Lower leg skin (tissue), 4 donors: ENCODE results near the gene ZNF280A. TPM values are rescaled to one million over a fixed set of nuclear protein-coding genes. Genes with fewer than 3 reads are reported as not detected.

Source experiments
- DNase-seq, 2 donors: peaks; one replicate each; pipeline ENCODE4 v3.0.0-alpha.2; 2019; ENCODE audit warnings: low spot score in 2 of 2
- H3K4me3 ChIP-seq: fragments of 200-600 bp; sonication (generic); 2 replicates; pipeline ENCODE4 v1.5.1; 2017; ENCODE audit warnings: mild to moderate bottlenecking, low read depth; ENCODE audit not compliant: poor library complexity, severe bottlenecking
- POLR2A ChIP-seq, 2 donors: fragments of 450-650 bp; IDR thresholded peaks; one replicate each; pipeline ENCODE4 v1.6.1; 2016 to 2017; ENCODE audit warnings: antibody characterized with exemption in 2 of 2, mild to moderate bottlenecking in 1 of 2, moderate library complexity in 1 of 2
- WGBS, 2 donors: methylation state at CpG; one replicate each; pipeline ENCODE4 v1.1.5; 2018; 5-methylcytosine and 5-hydroxymethylcytosine counted together
- intact Hi-C: fragments of 100-400 bp; cut with DNase I; formaldehyde crosslinking; loops from one replicate; pipeline ENCODE4 v1.15.0; 2023; ENCODE audit warnings: low total_unique reads
- total RNA-seq, 4 donors: library from RNA; depleted of rRNA; stranded (reverse); fragments of >200 nt; gene quantifications; one replicate each; pipeline ENCODE4 v1.1.0, GENCODE V29; 2016
- TF ChIP-seq, protein P1 (sequence below), 3 donors: fragments of 450-650 bp; IDR thresholded peaks; one replicate each; pipeline ENCODE4 v1.5.1; 2016; ENCODE audit warnings: antibody characterized with exemption in 3 of 3, mild to moderate bottlenecking in 3 of 3, moderate library complexity in 2 of 3

ZNF280A gene
- under 1 TPM in 1 of 4 donors, not detected in 3; 0.32 TPM for total RNA-seq

DNA sequence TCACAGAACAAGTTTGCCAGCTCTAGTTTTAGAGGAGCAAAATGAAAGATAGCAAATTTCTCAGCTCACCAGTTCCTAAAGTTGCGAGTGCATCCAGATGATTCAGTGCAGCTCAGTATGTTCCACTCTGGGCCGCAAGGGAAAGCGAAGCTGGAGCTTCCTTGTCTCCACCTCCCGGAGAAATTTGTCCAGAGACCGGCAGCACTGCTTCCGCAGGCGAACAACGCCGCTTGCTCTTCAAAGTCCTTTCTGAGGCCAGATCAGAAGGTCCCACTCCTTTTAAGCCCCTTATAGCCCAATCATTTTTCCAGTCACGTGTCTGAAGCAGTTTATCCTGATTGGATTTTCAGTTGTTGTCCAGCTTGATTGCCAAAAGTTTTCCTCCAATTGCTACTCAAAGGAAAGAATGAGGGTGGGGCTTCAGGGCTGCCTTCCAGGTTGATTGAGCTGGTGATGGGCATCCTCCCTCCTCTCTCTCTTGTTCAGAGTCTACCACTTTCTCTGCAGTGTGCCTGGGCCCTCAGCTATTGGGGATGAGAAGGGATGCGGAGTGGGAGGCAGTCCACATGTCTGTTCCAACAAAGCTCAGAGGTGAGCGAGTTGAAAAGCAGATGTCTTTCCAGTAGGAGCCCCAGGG, at the start of gene ZNF280A:
Gene ZNF280A, minus strand, starts transcription at position 251 of the 637 bp plus-strand sequence. CDS start 4,640 bp downstream, outside the sequence.
- intact Hi-C loops: no loop called here
- no peak for TF ChIP-seq POLR2A (IDR thresholded peaks at IDR 0.05)
- TF ChIP-seq, protein P1, sequence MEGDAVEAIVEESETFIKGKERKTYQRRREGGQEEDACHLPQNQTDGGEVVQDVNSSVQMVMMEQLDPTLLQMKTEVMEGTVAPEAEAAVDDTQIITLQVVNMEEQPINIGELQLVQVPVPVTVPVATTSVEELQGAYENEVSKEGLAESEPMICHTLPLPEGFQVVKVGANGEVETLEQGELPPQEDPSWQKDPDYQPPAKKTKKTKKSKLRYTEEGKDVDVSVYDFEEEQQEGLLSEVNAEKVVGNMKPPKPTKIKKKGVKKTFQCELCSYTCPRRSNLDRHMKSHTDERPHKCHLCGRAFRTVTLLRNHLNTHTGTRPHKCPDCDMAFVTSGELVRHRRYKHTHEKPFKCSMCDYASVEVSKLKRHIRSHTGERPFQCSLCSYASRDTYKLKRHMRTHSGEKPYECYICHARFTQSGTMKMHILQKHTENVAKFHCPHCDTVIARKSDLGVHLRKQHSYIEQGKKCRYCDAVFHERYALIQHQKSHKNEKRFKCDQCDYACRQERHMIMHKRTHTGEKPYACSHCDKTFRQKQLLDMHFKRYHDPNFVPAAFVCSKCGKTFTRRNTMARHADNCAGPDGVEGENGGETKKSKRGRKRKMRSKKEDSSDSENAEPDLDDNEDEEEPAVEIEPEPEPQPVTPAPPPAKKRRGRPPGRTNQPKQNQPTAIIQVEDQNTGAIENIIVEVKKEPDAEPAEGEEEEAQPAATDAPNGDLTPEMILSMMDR (IDR thresholded peaks at IDR 0.05): no peak

GRCh38 chr22:22569218-22569617, 49.1 kb upstream of the ZNF280A start:
- WGBS, 2 donors: 86 to 89% methylated on average over 5 of the region's 5 CpGs
- intact Hi-C loops: no loop called here
- no peak for DNase-seq
- no peak overlapping the region for H3K4me3 ChIP-seq
- TF ChIP-seq, protein P1 (IDR thresholded peaks at IDR 0.05): no peak
- no peak for TF ChIP-seq POLR2A (IDR thresholded peaks at IDR 0.05)

More for the DNA sequence above, at the start of gene ZNF280A:
- no peak within 1 kb of the TSS for H3K4me3 ChIP-seq
- WGBS, 2 donors: 56 to 71% methylated on average over 12 of the region's 12 CpGs
- DNase-seq: peak in 1 of 2 donors; percentile 25

- intact Hi-C loops: no loop called here
- no peak overlapping the region for H3K4me3 ChIP-seq
- 91 to 93% methylated on average over 2 of the region's 2 CpGs for WGBS, 2 donors
- no peak for TF ChIP-seq POLR2A (IDR thresholded peaks at IDR 0.05)
- TF ChIP-seq, protein P1 (IDR thresholded peaks at IDR 0.05): no peak
- DNase-seq: peak in 1 of 2 donors; percentile 17
Observed at GRCh38 chr22:22565981-22566380, 45.9 kb upstream of the ZNF280A start.

- intact Hi-C loops: no loop called here
- no peak for TF ChIP-seq POLR2A (IDR thresholded peaks at IDR 0.05)
- TF ChIP-seq, protein P1 (IDR thresholded peaks at IDR 0.05): no peak
- no peak for DNase-seq
- peak within 1 kb of the TSS; percentile 38 for H3K4me3 ChIP-seq
- 66 to 68% methylated on average over 30 to 32 of the region's 32 CpGs for WGBS, 2 donors
Observed at GRCh38 chr22:22558972-22559603, 39.0 kb upstream of the ZNF280A start, which contains the start of gene PRAME. Gene PRAME (minus strand): TSS chr22:22559265. CDS start chr22:22556832, 2,433 bp downstream.

DNA sequence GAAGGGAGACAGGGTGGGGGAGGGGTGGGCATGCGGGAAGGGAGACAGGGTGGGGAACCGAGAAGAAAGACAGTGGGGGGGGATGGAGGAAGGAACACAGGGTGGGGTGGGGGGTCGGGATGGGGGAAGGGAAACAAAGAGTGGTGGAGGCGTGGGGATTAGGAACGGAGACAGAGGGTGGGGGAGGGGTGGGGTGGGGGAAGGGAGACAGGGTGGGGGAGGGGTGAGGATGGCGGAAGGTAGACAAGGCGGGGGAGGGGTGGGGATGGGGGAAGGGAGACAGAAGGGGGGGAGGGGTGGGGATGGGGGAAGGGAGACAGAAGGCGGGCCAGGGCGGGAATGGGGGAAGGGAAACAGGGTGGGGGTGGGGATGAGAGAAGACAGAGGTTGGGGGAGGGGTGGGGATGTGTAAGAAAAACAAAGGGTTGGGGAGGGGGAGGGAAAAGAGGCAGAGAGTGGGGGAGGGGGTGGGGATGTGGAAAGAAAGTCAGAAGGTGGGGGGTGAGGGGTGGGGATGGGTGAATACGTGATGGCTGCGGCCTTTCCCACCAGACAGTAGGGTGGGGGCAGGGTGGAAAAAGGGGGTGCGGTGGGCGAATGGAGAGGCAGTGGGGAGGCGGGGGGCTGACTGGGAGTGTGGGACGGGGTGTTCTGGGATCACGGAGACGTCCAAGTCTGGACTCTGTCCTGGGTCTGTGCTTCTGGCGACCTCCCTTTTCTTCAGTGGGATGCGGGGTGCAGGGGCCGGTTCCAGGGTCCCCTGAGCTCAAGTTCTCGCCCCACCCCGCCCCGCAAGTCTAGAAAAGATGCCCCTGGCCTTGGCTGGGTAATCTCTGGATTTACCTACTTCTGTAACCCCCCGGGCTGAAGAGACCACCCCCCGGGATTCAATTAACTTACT, 38.3 kb upstream of the ZNF280A start:
- no peak for DNase-seq
- 85 to 86% methylated on average over 15 to 16 of the region's 25 CpGs for WGBS, 2 donors
- intact Hi-C loops: no loop called here
- H3K4me3 ChIP-seq: peak overlapping the region; percentile 38
- TF ChIP-seq POLR2A (IDR thresholded peaks at IDR 0.05): no peak
- TF ChIP-seq, protein P1 (IDR thresholded peaks at IDR 0.05): no peak
